H9 (cell line): ENCODE data around the gene FRK. TPM values are rescaled to one million over a fixed set of nuclear protein-coding genes. Genes with fewer than 3 reads are reported as not detected.

Source experiments
- DNase-seq: peaks from one replicate; pipeline ENCODE4 v3.0.0-alpha.2; 2017
- H2AFZ ChIP-seq: one replicate; pipeline ENCODE4 v1.6.1; 2013; ENCODE audit warnings: mild to moderate bottlenecking, low read length, control low read depth, moderate library complexity
- H2AK5ac ChIP-seq: 2 replicates; pipeline ENCODE4 v1.6.1; 2013; ENCODE audit warnings: low read length, control low read depth, mixed read lengths; ENCODE audit not compliant: insufficient read length
- H2BK120ac ChIP-seq: one replicate; pipeline ENCODE4 v1.6.1; 2013; ENCODE audit warnings: low read depth, mild to moderate bottlenecking, low read length, control low read depth, inconsistent platforms; ENCODE audit not compliant: poor library complexity, severe bottlenecking
- H2BK12ac ChIP-seq: 2 replicates; pipeline ENCODE4 v1.6.1; 2013; ENCODE audit warnings: low read length, control low read depth, mixed read lengths, low read depth; ENCODE audit not compliant: insufficient read length
- H2BK15ac ChIP-seq: 2 replicates; pipeline ENCODE4 v1.6.1; 2013; ENCODE audit warnings: low read depth, low read length, control low read depth
- H2BK20ac ChIP-seq: one replicate; pipeline ENCODE4 v1.6.1; 2013; ENCODE audit warnings: low read depth, mild to moderate bottlenecking, low read length, control low read depth, inconsistent platforms; ENCODE audit not compliant: poor library complexity, severe bottlenecking
- H2BK5ac ChIP-seq: 2 replicates; pipeline ENCODE4 v1.6.1; 2013; ENCODE audit warnings: low read length, control low read depth, mixed read lengths; ENCODE audit not compliant: insufficient read length
- H3K14ac ChIP-seq: 2 replicates; pipeline ENCODE4 v1.6.1; 2013; ENCODE audit warnings: low read length, control low read depth; ENCODE audit not compliant: insufficient read depth
- H3K18ac ChIP-seq: 2 replicates; pipeline ENCODE4 v1.6.1; 2013; ENCODE audit warnings: low read depth, mild to moderate bottlenecking, mixed read lengths, low read length, control low read depth; ENCODE audit not compliant: insufficient read length
- H3K23ac ChIP-seq: 2 replicates; pipeline ENCODE4 v1.6.1; 2013; ENCODE audit warnings: low read length, control low read depth, mixed read lengths, low read depth; ENCODE audit not compliant: insufficient read length
- H3K23me2 ChIP-seq: 2 replicates; pipeline ENCODE4 v1.6.1; 2013; ENCODE audit warnings: low read depth, mild to moderate bottlenecking, mixed read lengths, low read length, control low read depth; ENCODE audit not compliant: insufficient read length, poor library complexity, severe bottlenecking
- H3K27ac ChIP-seq: 2 replicates; pipeline ENCODE4 v1.5.1; 2013; ENCODE audit warnings: low read length, control low read depth, mixed read lengths, low read depth; ENCODE audit not compliant: insufficient read length
- H3K27me3 ChIP-seq: 2 replicates; pipeline ENCODE4 v1.6.1; 2013; ENCODE audit warnings: low read length, control low read depth, inconsistent platforms; ENCODE audit not compliant: insufficient read depth
- H3K4ac ChIP-seq: 2 replicates; pipeline ENCODE4 v1.6.1; 2013; ENCODE audit warnings: low read depth, mild to moderate bottlenecking, control low read depth, inconsistent platforms, low read length, moderate library complexity
- H3K4me1 ChIP-seq: 2 replicates; pipeline ENCODE4 v1.6.1; 2013; ENCODE audit warnings: low read length, control low read depth, inconsistent platforms; ENCODE audit not compliant: insufficient read depth
- H3K4me2 ChIP-seq: 2 replicates; pipeline ENCODE4 v1.6.1; 2013; ENCODE audit warnings: low read length, control low read depth, mixed read lengths; ENCODE audit not compliant: insufficient read length, insufficient read depth
- H3K56ac ChIP-seq: 2 replicates; pipeline ENCODE4 v1.6.1; 2013; ENCODE audit warnings: low read depth, mild to moderate bottlenecking, mixed read lengths, low read length, control low read depth; ENCODE audit not compliant: insufficient read length
- H3K79me1 ChIP-seq: 2 replicates; pipeline ENCODE4 v1.6.1; 2013; ENCODE audit warnings: low read depth, mild to moderate bottlenecking, moderate library complexity, low read length, control low read depth, inconsistent platforms; ENCODE audit not compliant: insufficient read depth, poor library complexity, severe bottlenecking
- H3K79me2 ChIP-seq: 2 replicates; pipeline ENCODE4 v1.6.1; 2013; ENCODE audit warnings: low read length, control low read depth, inconsistent platforms; ENCODE audit not compliant: insufficient read depth
- H3K9ac ChIP-seq: 2 replicates; pipeline ENCODE4 v1.6.1; 2013; ENCODE audit warnings: low read length, control low read depth, mixed read lengths; ENCODE audit not compliant: insufficient read length; ENCODE audit errors: extremely low read depth
- H3K9me3 ChIP-seq: one replicate; pipeline ENCODE4 v1.6.1; 2013; ENCODE audit warnings: low read depth, low read length, inconsistent platforms; ENCODE audit not compliant: control insufficient read depth
- H3T11ph ChIP-seq: one replicate; pipeline ENCODE4 v1.6.1; 2013; ENCODE audit warnings: mild to moderate bottlenecking, low read length, control low read depth, inconsistent platforms
- H4K20me1 ChIP-seq: one replicate; pipeline ENCODE4 v1.6.1; 2013; ENCODE audit not compliant: control insufficient read depth, insufficient read length, insufficient read depth
- H4K5ac ChIP-seq: 2 replicates; pipeline ENCODE4 v1.6.1; 2013; ENCODE audit warnings: low read depth, mild to moderate bottlenecking, mixed read lengths, low read length, control low read depth; ENCODE audit not compliant: insufficient read length
- H4K8ac ChIP-seq: replicated peaks from 2 replicates; pipeline ENCODE4 v1.6.1; 2013; ENCODE audit warnings: low read length, control low read depth, mixed read lengths, low read depth; ENCODE audit not compliant: insufficient read length
- H4K91ac ChIP-seq: 2 replicates; pipeline ENCODE4 v1.6.1; 2013; ENCODE audit warnings: low read depth, mild to moderate bottlenecking, moderate library complexity, mixed read lengths, low read length, control low read depth; ENCODE audit not compliant: insufficient read length
- H3K27ac Mint-ChIP-seq, 3 experiments: 2 replicates in 2 of 3; 3 replicates in 1 of 3; pipeline ENCODE4 v1.8.0; 2020 to 2021; ENCODE audit warnings: mixed read lengths in 3 of 3, mild to moderate bottlenecking in 1 of 3, moderate library complexity in 1 of 3
- H3K27me3 Mint-ChIP-seq: 2 replicates; pipeline ENCODE4 v1.8.0; 2021; ENCODE audit warnings: low read depth, mild to moderate bottlenecking, moderate library complexity, mixed read lengths
- H3K36me3 Mint-ChIP-seq, 3 experiments: 2 replicates in 2 of 3; 3 replicates in 1 of 3; pipeline ENCODE4 v1.8.0; 2020 to 2021; ENCODE audit warnings: low read depth in 3 of 3, mixed read lengths in 3 of 3; ENCODE audit not compliant: insufficient read depth in 1 of 3
- H3K4me1 Mint-ChIP-seq, 2 experiments: 2 replicates each; pipeline ENCODE4 v1.8.0; 2020; ENCODE audit warnings: mixed read lengths in 2 of 2
- H3K4me3 Mint-ChIP-seq, 2 experiments: 2 replicates in 1 of 2; 3 replicates in 1 of 2; pipeline ENCODE4 v1.8.0; 2020 to 2021; ENCODE audit warnings: mild to moderate bottlenecking in 2 of 2, mixed read lengths in 2 of 2, moderate library complexity in 1 of 2
- H3K9me3 Mint-ChIP-seq, 2 experiments: 2 replicates in 1 of 2; 3 replicates in 1 of 2; pipeline ENCODE4 v1.8.0; 2020; ENCODE audit warnings: mild to moderate bottlenecking in 2 of 2, mixed read lengths in 2 of 2, moderate library complexity in 1 of 2
- WGBS: extraction: QIAGEN DNeasy Blood & Tissue Kit; methylation state at CpG from one replicate; pipeline ENCODE4 v1.1.7; 2013; ENCODE audit warnings: missing lambda C conversion rate, low lambda C conversion rate, mixed read lengths; ENCODE audit not compliant: insufficient read length; ENCODE audit errors: extremely low coverage; 5-methylcytosine and 5-hydroxymethylcytosine counted together
- total RNA-seq: library from RNA; stranded (reverse); gene quantifications from 2 replicates; pipeline ENCODE4 v1.2.1, GENCODE V29; 2021
- TF ChIP-seq, protein P1 (sequence below): fragments of 200-600 bp; sonication (generic); conservative IDR thresholded peaks from 3 replicates; pipeline ENCODE4 v1.8.0; 2021; ENCODE audit warnings: antibody characterized with exemption, mild to moderate bottlenecking

Gene FRK
- total RNA-seq, 1 experiment from 2014 or later, result 0.15 TPM

DNA sequence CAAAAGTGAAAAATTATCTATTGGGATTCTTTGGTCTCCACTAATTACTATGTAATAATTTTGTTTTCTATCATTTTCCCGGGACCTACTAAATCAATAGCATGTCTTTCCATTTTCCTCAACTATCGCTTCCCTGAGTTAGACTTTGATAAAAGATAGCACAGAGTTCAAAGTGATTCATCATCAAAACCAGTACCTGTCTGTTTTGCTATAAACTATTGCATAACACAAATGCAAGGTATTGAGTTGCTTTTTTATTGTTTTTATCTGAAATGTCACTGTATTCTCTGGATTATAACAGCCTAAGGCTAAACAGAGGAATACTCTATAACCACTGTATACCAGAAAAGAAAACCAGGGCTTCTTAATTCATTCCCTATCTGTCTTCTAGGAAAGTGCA lies 19.7 kb downstream of the FRK start:
- TF ChIP-seq, protein P1, sequence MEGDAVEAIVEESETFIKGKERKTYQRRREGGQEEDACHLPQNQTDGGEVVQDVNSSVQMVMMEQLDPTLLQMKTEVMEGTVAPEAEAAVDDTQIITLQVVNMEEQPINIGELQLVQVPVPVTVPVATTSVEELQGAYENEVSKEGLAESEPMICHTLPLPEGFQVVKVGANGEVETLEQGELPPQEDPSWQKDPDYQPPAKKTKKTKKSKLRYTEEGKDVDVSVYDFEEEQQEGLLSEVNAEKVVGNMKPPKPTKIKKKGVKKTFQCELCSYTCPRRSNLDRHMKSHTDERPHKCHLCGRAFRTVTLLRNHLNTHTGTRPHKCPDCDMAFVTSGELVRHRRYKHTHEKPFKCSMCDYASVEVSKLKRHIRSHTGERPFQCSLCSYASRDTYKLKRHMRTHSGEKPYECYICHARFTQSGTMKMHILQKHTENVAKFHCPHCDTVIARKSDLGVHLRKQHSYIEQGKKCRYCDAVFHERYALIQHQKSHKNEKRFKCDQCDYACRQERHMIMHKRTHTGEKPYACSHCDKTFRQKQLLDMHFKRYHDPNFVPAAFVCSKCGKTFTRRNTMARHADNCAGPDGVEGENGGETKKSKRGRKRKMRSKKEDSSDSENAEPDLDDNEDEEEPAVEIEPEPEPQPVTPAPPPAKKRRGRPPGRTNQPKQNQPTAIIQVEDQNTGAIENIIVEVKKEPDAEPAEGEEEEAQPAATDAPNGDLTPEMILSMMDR, result no peak
- DNase-seq, result no peak
- Histone ChIP-seq H3K4ac (no peak overlapping the region), H4K8ac (no peak overlapping the region), H2BK120ac (no peak overlapping the region), H3K23me2 (no peaks in the 10 kb centered on the region), H4K5ac (no peak overlapping the region), H2AK5ac (no peak overlapping the region), H3K56ac (no peak overlapping the region), H3T11ph (no peak overlapping the region), H3K4me2 (no peak overlapping the region), H2AFZ (no peak overlapping the region), H3K9ac (no peak overlapping the region), H2BK15ac (no peak overlapping the region), H2BK12ac (no peak overlapping the region), H3K9me3 (no peaks in the 10 kb centered on the region), H3K23ac (no peak overlapping the region), H3K27ac (no peak overlapping the region), H4K20me1 (no peaks in the 10 kb centered on the region), H4K91ac (no peak overlapping the region), H3K79me2 (no peaks in the 10 kb centered on the region), H3K27me3 (no peaks in the 10 kb centered on the region), H3K14ac (no peak overlapping the region), H3K4me1 (no peaks in the 10 kb centered on the region), H2BK20ac (no peak overlapping the region), H2BK5ac (no peak overlapping the region), H3K18ac (no peak overlapping the region), H3K79me1 (no peaks in the 10 kb centered on the region)
- Mint-ChIP-seq H3K4me1 (peaks cover 7% of the 10 kb centered on the region in 2 experiments), H3K4me3 (no peak overlapping the region), H3K27me3 (no peaks in the 10 kb centered on the region; the same call in 1 of the 2 replicates), H3K36me3 (no peaks in the 10 kb centered on the region), H3K27ac (no peak overlapping the region), H3K9me3 (peaks cover 0 to 4% of the 10 kb centered on the region in 2 experiments; a peak in 3 of 5 replicates)
- WGBS, result no CpG with 5 or more reads among the region's 2 CpGs
